ENCODE data around the gene EXOSC5. TPM values are rescaled to one million over a fixed set of nuclear protein-coding genes. Genes with fewer than 3 reads are reported as not detected.
A peak's percentile ranks its signal among the peaks of the same experiment; 100 is the strongest.

Gene EXOSC5
- 71.3 and 74.1 TPM in 2 replicates for polyA plus RNA-seq (2012; rRNA removed)
- 37.8 and 52.6 TPM in 2 replicates for polyA plus RNA-seq (2012; cell fraction: cytosol; rRNA removed)
- polyA plus RNA-seq (2012; cell fraction: nucleus; rRNA removed): 42.1 and 45.3 TPM in 2 replicates

DNA sequence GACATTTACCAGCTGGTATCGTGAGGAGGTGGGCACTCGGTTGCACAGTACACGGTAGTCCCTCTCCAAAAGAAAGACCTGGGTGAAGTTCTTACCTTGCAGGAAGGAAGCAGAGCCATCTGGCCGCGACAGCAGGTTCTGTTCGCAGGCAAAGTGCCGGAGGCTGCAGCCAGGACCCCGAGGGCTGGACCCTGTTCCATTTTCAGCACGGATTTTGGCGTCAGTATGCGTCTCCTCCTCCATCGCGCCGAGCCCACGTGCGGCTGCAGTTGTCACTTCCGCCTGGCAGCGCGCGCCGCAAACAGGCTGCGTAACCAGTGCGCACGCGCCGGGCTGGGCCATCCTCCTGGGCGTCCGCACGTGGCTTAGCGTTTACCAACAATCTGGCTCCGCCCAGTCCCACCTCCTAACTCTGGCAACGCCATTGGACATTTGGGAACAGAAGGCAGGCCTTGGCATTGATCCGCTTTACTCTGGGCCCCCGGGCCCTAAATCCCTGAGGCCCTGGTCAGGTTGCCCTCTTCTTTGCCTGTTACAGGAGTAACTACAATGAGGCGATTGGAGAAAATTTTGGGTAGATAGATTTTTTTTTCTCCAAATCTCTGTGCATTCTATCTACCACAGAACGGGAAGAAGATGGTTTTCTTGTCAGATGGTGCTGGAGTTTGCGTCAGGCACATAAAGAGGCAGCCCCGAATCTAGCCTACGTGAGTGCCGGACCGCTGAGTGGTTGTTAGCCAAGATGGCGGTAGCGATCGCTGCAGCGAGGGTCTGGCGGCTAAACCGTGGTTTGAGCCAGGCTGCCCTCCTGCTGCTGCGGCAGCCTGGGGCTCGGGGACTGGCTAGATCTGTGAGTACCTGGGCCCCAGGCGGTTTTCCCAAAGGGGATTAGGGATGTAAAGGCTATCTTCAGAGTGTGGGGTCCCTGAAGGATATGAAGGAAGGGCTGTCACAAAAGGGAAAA, at the start of gene EXOSC5, which contains the start of gene BCKDHA:
Gene EXOSC5 (minus strand): TSS at position 274 of the 964 bp plus-strand sequence. CDS start 31 bp downstream, at position 243.
Gene BCKDHA (plus strand): TSS at position 733 of the 964 bp plus-strand sequence. CDS start 10 bp downstream, at position 743.
- Histone ChIP-seq H3K79me2 (ENCODE audit: insufficient read depth) (peaks cover 48% of the 10 kb centered on the region), H3K9ac (peak within 1 kb of the TSS; percentile 95), H3K4me3 (ENCODE audit: low read depth in 2 of 2, low read length in 1 of 2) (peak within 1 kb of the TSS; percentile 79 to 93), H3K27me3 (ENCODE audit: insufficient read depth) (no peaks in the 10 kb centered on the region), H4K20me1 (ENCODE audit: insufficient read depth) (no peaks in the 10 kb centered on the region), H3F3A (replicated peaks; ENCODE audit: insufficient read depth) (no peaks in the 10 kb centered on the region), H3K36me3 (replicated peaks in 1 of 2; ENCODE audit: control insufficient read depth in 1 of 2, insufficient read depth in 2 of 2, low read length in 1 of 2) (no peaks in the 10 kb centered on the region), H3K9me2 (no peaks in the 10 kb centered on the region), H3K27ac (ENCODE audit: low read depth in 2 of 2, low read length in 1 of 2) (peak within 1 kb of the TSS; percentile 86 to 90), H3K4me2 (peak within 1 kb of the TSS; percentile 99), H3K9me3 (no peaks in the 10 kb centered on the region), H2AFZ (ENCODE audit: low read depth) (peak within 1 kb of the TSS; percentile 93), H3K4me1 (ENCODE audit: control insufficient read depth in 1 of 2, insufficient read depth in 2 of 2, low read depth in 1 of 2, low read length in 1 of 2) (peaks cover 5 to 14% of the 10 kb centered on the region in 2 experiments; a peak in 2 of 4 replicates)
- POLR2A ChIA-PET: no interaction called here
- under 1% methylated on average over 25 of the region's 50 CpGs for WGBS (ENCODE audit: low lambda C conversion rate)
- CTCF ChIA-PET: no interaction called here
- peak; percentile 97 for DNase-seq
- TF ChIP-seq RFX5 (IDR thresholded peaks at IDR 0.05; ENCODE audit: low read length): no peak
- no peak for TF ChIP-seq TEAD4 (IDR thresholded peaks at IDR 0.05; ENCODE audit: borderline replicate concordance, insufficient read depth)
- TF ChIP-seq YY1 (IDR thresholded peaks at IDR 0.05; ENCODE audit: low read depth): peak; percentile 93
- no peak for TF ChIP-seq FOSL2 (IDR thresholded peaks at IDR 0.05; ENCODE audit: borderline replicate concordance, low read depth)
- TF ChIP-seq MXI1 (IDR thresholded peaks at IDR 0.05; ENCODE audit: low read depth, low read length): peak; percentile 100
- peak; percentile 87 for TF ChIP-seq USF1 (IDR thresholded peaks at IDR 0.05; ENCODE audit: borderline replicate concordance, low read depth)
- no peak for TF ChIP-seq MEF2A (IDR thresholded peaks at IDR 0.05; ENCODE audit: borderline replicate concordance, low read depth)
- no peak for TF ChIP-seq RXRA (IDR thresholded peaks at IDR 0.05; ENCODE audit: borderline replicate concordance, low read depth)
- TF ChIP-seq TAF1 (IDR thresholded peaks at IDR 0.05; ENCODE audit: borderline replicate concordance, low read depth, low read length): peak; percentile 83
- no peak for TF ChIP-seq EZH2phosphoT487 (IDR thresholded peaks at IDR 0.05; ENCODE audit: borderline replicate concordance, low read depth)
- TF ChIP-seq, protein P1, sequence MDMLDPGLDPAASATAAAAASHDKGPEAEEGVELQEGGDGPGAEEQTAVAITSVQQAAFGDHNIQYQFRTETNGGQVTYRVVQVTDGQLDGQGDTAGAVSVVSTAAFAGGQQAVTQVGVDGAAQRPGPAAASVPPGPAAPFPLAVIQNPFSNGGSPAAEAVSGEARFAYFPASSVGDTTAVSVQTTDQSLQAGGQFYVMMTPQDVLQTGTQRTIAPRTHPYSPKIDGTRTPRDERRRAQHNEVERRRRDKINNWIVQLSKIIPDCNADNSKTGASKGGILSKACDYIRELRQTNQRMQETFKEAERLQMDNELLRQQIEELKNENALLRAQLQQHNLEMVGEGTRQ (IDR thresholded peaks at IDR 0.05; ENCODE audit: borderline replicate concordance, low read depth, low read length): peak; percentile 46; the same call in 1 of the 2 replicates
- peak; percentile 97 for TF ChIP-seq NRF1 (IDR thresholded peaks at IDR 0.05; ENCODE audit: low read depth, low read length)
- TF ChIP-seq, protein P2, sequence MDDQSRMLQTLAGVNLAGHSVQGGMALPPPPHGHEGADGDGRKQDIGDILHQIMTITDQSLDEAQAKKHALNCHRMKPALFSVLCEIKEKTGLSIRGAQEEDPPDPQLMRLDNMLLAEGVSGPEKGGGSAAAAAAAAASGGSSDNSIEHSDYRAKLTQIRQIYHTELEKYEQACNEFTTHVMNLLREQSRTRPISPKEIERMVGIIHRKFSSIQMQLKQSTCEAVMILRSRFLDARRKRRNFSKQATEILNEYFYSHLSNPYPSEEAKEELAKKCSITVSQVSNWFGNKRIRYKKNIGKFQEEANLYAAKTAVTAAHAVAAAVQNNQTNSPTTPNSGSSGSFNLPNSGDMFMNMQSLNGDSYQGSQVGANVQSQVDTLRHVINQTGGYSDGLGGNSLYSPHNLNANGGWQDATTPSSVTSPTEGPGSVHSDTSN (IDR thresholded peaks at IDR 0.05): no peak
- peak; percentile 78 for TF ChIP-seq ELF1 (IDR thresholded peaks at IDR 0.05)
- TF ChIP-seq IRF3 (IDR thresholded peaks at IDR 0.05; ENCODE audit: low read depth, low read length): no peak
- TF ChIP-seq FOXM1 (IDR thresholded peaks at IDR 0.05; ENCODE audit: low read depth): no peak
- TF ChIP-seq SIN3A (IDR thresholded peaks at IDR 0.05; ENCODE audit: borderline replicate concordance, low read depth, low read length): peak; percentile 99
- TF ChIP-seq CHD2 (IDR thresholded peaks at IDR 0.05; ENCODE audit: low read length, partially characterized antibody): no peak
- no peak for TF ChIP-seq SMC3 (IDR thresholded peaks at IDR 0.05; ENCODE audit: low read depth, low read length)
- TF ChIP-seq POLR2AphosphoS5 (IDR thresholded peaks at IDR 0.05; ENCODE audit: low read depth, low read length): peak; percentile 76
- TF ChIP-seq, protein P3, sequence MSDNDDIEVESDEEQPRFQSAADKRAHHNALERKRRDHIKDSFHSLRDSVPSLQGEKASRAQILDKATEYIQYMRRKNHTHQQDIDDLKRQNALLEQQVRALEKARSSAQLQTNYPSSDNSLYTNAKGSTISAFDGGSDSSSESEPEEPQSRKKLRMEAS (IDR thresholded peaks at IDR 0.05; ENCODE audit: low read depth): peak; percentile 100
- TF ChIP-seq FOXJ3 (CRISPR knock-in tag; IDR thresholded peaks at IDR 0.05): no peak
- no peak for TF ChIP-seq RCOR1 (IDR thresholded peaks at IDR 0.05; ENCODE audit: low read length)
- TF ChIP-seq GATA2 (CRISPR knock-in tag; IDR thresholded peaks at IDR 0.05): 0 out of 2 replicates have a peak, but pooled peaks have one; percentile 18
- TF ChIP-seq TCF12 (IDR thresholded peaks at IDR 0.05): no peak
- TF ChIP-seq, protein P4, sequence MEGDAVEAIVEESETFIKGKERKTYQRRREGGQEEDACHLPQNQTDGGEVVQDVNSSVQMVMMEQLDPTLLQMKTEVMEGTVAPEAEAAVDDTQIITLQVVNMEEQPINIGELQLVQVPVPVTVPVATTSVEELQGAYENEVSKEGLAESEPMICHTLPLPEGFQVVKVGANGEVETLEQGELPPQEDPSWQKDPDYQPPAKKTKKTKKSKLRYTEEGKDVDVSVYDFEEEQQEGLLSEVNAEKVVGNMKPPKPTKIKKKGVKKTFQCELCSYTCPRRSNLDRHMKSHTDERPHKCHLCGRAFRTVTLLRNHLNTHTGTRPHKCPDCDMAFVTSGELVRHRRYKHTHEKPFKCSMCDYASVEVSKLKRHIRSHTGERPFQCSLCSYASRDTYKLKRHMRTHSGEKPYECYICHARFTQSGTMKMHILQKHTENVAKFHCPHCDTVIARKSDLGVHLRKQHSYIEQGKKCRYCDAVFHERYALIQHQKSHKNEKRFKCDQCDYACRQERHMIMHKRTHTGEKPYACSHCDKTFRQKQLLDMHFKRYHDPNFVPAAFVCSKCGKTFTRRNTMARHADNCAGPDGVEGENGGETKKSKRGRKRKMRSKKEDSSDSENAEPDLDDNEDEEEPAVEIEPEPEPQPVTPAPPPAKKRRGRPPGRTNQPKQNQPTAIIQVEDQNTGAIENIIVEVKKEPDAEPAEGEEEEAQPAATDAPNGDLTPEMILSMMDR (IDR thresholded peaks at IDR 0.05): no peak

All from SK-N-SH (cell line).